ENCODE results near the gene MCF2L2. TPM values are rescaled to one million over a fixed set of nuclear protein-coding genes. Genes with fewer than 3 reads are reported as not detected.

MCF2L2 gene
- total and polyA plus RNA-seq, 2 of the 13 experiments (the other 11 are each of a cell fraction or from before 2014, with no cell fraction given), result not detected

DNA sequence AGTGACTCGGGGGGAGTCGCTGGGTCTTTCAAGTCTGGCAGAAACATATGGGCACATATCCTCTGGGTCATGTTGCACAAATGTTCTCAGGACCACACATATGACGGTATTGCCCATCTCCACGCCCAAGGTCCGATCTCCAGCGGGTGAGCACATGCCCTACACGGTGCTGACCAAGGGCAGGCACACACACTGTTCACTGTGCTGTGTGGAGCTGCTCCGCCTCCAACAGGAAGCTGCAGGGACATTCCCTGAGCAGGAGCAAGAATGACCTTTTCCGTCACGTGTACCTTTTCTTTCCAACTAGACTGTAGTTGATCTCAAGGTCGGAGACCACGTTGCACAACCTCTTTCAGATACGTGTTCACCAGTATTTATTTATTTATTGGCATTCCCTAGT lies 217.1 kb downstream of the MCF2L2 start (continued):
- TF ChIP-seq ZNF790 (CRISPR knock-in tag; IDR thresholded peaks at IDR 0.05; ENCODE audit: borderline replicate concordance), result no peak
- TF ChIP-seq, protein P1, sequence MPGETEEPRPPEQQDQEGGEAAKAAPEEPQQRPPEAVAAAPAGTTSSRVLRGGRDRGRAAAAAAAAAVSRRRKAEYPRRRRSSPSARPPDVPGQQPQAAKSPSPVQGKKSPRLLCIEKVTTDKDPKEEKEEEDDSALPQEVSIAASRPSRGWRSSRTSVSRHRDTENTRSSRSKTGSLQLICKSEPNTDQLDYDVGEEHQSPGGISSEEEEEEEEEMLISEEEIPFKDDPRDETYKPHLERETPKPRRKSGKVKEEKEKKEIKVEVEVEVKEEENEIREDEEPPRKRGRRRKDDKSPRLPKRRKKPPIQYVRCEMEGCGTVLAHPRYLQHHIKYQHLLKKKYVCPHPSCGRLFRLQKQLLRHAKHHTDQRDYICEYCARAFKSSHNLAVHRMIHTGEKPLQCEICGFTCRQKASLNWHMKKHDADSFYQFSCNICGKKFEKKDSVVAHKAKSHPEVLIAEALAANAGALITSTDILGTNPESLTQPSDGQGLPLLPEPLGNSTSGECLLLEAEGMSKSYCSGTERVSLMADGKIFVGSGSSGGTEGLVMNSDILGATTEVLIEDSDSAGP (CRISPR knock-in tag; IDR thresholded peaks at IDR 0.05; ENCODE audit: borderline replicate concordance), result peak; percentile 37; the same call in 1 of the 2 replicates
- no peak for TF ChIP-seq FOXO1 (CRISPR knock-in tag; IDR thresholded peaks at IDR 0.05)
- no peak for TF ChIP-seq ZSCAN25 (CRISPR knock-in tag; IDR thresholded peaks at IDR 0.05)
- 0 out of 2 replicates have a peak, but pooled peaks have one; percentile 18 for TF ChIP-seq CREB1 (IDR thresholded peaks at IDR 0.05)
- TF ChIP-seq CREB1 (CRISPR knock-in tag; IDR thresholded peaks at IDR 0.05), result no peak
- TF ChIP-seq ZNF547 (CRISPR knock-in tag; IDR thresholded peaks at IDR 0.05), result 0 out of 2 replicates have a peak, but pooled peaks have one; percentile 46
- TF ChIP-seq, protein P2, sequence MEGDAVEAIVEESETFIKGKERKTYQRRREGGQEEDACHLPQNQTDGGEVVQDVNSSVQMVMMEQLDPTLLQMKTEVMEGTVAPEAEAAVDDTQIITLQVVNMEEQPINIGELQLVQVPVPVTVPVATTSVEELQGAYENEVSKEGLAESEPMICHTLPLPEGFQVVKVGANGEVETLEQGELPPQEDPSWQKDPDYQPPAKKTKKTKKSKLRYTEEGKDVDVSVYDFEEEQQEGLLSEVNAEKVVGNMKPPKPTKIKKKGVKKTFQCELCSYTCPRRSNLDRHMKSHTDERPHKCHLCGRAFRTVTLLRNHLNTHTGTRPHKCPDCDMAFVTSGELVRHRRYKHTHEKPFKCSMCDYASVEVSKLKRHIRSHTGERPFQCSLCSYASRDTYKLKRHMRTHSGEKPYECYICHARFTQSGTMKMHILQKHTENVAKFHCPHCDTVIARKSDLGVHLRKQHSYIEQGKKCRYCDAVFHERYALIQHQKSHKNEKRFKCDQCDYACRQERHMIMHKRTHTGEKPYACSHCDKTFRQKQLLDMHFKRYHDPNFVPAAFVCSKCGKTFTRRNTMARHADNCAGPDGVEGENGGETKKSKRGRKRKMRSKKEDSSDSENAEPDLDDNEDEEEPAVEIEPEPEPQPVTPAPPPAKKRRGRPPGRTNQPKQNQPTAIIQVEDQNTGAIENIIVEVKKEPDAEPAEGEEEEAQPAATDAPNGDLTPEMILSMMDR (CRISPR knock-in tag; IDR thresholded peaks at IDR 0.05), result peak; percentile 68
- TF ChIP-seq, protein P3, sequence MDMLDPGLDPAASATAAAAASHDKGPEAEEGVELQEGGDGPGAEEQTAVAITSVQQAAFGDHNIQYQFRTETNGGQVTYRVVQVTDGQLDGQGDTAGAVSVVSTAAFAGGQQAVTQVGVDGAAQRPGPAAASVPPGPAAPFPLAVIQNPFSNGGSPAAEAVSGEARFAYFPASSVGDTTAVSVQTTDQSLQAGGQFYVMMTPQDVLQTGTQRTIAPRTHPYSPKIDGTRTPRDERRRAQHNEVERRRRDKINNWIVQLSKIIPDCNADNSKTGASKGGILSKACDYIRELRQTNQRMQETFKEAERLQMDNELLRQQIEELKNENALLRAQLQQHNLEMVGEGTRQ (IDR thresholded peaks at IDR 0.05; ENCODE audit: low read depth, low read length), result peak; percentile 82
- TF ChIP-seq, protein P3 (CRISPR knock-in tag; IDR thresholded peaks at IDR 0.05; ENCODE audit: borderline replicate concordance), result peak; percentile 79; the same call in 1 of the 2 replicates
- TF ChIP-seq JUND (CRISPR knock-in tag; IDR thresholded peaks at IDR 0.05), result peak; percentile 15; the same call in 1 of the 2 replicates
- peak; percentile 24; the same call in 1 of the 2 replicates for TF ChIP-seq NRL (CRISPR knock-in tag; IDR thresholded peaks at IDR 0.05; ENCODE audit: borderline replicate concordance)
- no peak for TF ChIP-seq ZNF333 (CRISPR knock-in tag; IDR thresholded peaks at IDR 0.05; ENCODE audit: borderline replicate concordance)
- no peak for TF ChIP-seq SYNCRIP (IDR thresholded peaks at IDR 0.05; ENCODE audit: insufficient read depth, low read depth, low read length)
- TF ChIP-seq ZNF589 (CRISPR knock-in tag; conservative IDR thresholded peaks at IDR 0.05), result no peak
- TF ChIP-seq ZMYM4 (CRISPR knock-in tag; IDR thresholded peaks at IDR 0.05), result peak; percentile 81
- no peak for TF ChIP-seq HNRNPUL1 (IDR thresholded peaks at IDR 0.05; ENCODE audit: low read depth, low read length)
- 0 out of 2 replicates have a peak, but pooled peaks have one; percentile 16 for TF ChIP-seq KDM1A (CRISPR knock-in tag; IDR thresholded peaks at IDR 0.05)
- peak; percentile 46; the same call in 1 of the 2 replicates for TF ChIP-seq NFKB2 (CRISPR knock-in tag; IDR thresholded peaks at IDR 0.05; ENCODE audit: borderline replicate concordance)
- TF ChIP-seq ZNF230 (CRISPR knock-in tag; IDR thresholded peaks at IDR 0.05), result 0 out of 2 replicates have a peak, but pooled peaks have one; percentile 79
- TF ChIP-seq HMG20A (CRISPR knock-in tag; IDR thresholded peaks at IDR 0.05; ENCODE audit: borderline replicate concordance), result peak; percentile 82; the same call in 1 of the 2 replicates
- TF ChIP-seq NPAS2 (CRISPR knock-in tag; IDR thresholded peaks at IDR 0.05; ENCODE audit: borderline replicate concordance), result peak; percentile 90; the same call in 1 of the 2 replicates
- TF ChIP-seq ZNF331 (CRISPR knock-in tag; IDR thresholded peaks at IDR 0.05), result peak; percentile 85
- no peak for TF ChIP-seq ZNF451 (CRISPR knock-in tag; IDR thresholded peaks at IDR 0.05)
- peak; percentile 30; the same call in 1 of the 2 replicates for TF ChIP-seq YEATS2 (CRISPR knock-in tag; IDR thresholded peaks at IDR 0.05; ENCODE audit: borderline replicate concordance)
- TF ChIP-seq MYNN (CRISPR knock-in tag; IDR thresholded peaks at IDR 0.05; ENCODE audit: low read depth), result no peak
- no peak for TF ChIP-seq ZSCAN22 (CRISPR knock-in tag; IDR thresholded peaks at IDR 0.05)
- TF ChIP-seq ZFY (CRISPR knock-in tag; IDR thresholded peaks at IDR 0.05), result no peak

Data from HepG2 (cell line).